Hypothalamus (tissue), 51 donors: ENCODE results near the gene SPART.
"Not testable (repeated sequence)": the region's sequence is repeated elsewhere in the genome, so short reads cannot be mapped to it uniquely, and the experiment has no call there.

Source experiments
- DNase-seq, 51 donors: peaks; one replicate each; lab custom pipeline; 2025; lab: John Stamatoyannopoulos, UW

SPART gene

DNA sequence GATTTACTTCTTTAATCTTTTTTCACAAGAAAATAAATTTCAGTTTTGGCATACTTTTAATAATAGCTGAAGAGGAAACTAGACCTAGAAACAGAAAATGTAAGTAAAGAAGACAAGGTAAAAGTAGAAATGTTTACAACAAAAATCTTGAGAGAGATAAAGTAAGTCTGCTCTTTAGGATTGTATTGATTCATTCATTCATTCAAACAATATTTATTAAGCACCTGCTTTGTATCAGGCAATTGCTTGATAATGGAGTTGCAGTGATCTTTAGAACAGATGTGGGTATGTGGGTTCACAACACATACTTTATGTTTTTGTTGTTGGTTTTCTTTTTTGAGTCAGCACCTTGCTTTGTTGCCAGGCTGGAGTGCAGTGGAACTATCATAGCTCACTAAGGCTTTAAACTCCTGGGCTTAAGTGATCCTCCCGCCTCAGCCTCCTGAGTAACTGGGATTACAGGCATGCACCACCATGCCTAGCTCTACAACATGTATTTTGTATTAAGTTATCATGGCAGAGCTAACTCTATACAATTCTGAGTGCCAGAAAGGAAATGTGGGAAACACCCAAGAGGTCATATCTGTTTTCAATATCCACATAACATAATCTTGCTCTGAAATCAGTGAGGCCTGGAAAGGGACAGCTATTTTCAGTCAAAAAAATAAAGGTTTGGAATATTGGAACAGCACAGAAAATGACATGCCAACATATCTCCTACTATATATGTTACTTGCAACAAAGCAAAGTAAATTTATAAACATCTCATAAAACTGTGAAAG is 8.8 kb upstream of the SPART start:
- no peak for DNase-seq

DNA sequence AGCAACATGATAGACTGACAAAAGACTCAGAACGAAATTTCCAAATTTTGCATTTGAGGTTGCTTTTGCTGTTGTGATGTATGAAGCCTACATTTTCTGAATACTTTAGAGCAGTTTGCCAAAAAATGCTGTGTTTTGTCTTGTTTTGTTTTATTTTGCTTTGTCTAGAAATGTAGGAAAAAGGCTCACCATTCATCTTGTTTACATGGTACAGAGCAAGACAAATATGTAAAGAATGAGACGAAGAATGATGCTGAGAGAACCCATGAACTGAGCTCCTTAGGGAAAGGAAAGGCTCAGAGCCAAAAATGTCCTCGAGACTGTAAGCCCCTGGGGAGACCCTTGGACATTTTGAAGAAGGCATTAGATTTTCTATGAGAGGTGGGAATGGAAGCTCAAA is 6.8 kb upstream of the SPART start:
- DNase-seq: no peak

DNA sequence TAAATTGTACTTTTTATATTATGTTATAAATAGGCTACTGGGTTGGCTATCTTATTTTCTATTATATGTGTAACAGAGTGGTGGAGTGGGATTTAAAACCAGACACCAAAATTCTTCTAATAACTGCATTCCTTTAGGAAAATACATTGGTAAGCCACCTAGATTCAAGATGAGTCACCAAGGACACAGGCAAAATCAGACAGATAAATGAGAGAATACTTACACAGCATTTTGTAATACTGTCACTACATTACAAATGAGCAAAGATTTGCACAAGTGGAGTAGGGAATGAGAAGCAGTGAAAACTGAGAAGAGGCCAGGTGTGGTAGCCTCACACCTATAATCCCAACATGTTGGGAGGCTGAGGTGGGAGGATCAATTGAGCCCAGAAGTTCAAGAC is 6.2 kb upstream of the SPART start:
- DNase-seq: no peak

DNA sequence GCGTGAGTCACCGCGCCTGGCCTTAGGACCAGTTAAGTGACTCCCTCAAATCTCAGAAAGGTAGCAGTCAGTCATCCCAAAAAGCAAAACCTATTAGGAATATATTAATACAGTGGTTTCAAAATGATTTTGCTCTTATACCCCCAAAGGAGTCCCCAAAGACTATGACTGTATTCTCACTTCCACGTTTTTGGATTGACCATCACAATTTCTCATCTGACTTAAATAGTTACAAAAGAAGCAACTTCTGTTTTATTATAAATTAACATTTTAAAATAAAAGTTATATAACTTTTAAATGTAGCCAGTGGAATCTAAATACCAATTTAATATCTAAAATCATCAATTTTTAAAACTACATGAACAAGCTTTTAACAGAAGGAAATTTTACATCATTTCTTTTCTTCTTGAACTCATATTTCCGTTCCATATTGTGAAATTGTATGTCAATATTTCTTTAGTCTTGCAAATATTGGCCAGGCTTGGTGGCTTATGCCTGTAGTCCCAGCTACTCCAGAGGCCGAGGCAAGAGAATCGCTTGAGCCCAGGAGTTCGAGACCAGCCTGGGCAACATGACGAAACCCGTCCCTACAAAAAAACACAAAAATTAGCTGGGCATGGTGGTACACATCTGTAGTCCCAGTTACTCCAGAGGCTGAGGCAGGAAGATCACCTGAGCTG is 1.5 kb upstream of the SPART start:
- no peak for DNase-seq

DNA sequence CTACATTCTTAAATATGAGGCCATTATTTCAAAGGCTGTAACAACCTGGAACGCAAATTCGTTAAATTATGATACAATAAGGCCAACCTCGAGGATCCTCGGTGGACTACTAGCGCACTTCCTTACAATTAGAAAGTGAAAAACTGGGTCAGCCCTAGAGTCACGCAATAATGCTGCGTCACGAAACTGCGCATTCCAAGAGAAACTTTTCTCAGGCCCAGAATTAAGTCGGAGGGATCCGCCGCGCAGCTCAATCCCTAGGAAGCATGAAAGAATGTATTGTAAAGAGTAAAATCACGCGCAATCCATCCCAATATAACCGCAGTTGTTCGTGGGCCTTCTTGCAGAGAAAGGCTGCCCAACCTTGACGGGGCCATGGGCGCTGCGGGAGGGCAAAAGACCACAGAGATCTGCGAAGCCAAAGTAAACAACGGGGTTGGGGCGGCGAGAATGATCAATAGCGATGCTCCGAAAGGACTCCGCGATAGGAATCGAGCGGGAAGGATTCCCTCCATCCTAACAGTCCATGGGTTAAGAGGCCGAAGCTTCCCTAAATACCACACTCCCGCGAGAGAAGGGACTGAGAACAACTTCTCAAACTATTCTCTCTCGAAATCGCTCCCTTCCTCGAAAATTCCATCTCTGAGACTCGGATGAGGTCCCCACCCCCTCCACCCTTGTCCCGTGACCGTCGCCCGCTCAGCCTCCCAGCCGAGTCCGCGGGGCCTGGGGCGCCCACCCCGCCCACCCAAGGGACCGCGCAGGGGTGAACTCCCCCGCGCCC is 564 bp downstream of the SPART start:
- DNase-seq: peak in 47 of 51 donors; percentile 17 to 89 (median 51)

DNA sequence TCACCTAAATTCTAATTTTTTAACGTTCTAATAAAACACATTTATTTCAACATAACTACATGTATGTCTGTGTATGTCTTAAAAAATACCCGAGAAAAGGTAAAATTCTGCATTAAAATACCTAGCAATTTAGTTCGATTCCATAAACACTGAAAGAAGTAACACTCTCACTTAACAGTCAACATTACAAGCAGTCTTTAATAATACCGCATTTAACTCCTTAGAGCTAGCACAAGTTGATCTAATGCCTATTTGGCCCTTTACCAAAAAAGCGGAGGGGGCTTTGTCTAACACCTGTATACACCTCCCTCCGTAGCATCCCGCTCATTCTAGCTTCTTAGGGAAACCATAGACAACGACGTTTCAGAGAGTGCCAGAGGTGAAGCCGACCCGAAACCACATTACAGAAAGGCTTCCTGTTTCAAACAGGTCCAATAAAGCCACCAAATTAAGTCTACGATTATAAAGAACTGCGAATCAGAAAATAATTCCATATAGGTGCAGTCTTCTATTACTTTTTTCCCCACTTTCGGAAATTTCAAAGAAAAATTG is 1.2 kb downstream of the SPART start:
- DNase-seq: peak in 2 of 51 donors; percentile 4 to 53

DNA sequence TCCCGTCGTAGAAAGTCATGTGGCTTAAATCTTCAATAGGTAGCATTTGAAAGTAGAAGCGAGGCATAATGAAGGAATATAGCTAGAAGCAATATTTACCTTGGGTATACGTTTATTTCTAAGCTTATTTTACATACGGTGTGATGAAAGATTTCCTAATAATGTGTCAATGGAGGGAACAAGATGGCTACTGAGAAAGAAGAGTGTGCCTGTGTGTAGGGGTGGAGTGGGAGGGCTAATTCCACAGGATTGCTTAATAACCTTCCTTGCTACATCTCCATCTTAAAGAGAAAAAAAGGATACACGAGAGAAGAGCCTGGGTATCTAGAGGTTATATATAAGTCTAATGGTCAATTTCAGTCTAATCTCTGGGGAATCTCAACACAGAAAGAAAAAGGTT is 2.0 kb downstream of the SPART start:
- DNase-seq: no peak

DNA sequence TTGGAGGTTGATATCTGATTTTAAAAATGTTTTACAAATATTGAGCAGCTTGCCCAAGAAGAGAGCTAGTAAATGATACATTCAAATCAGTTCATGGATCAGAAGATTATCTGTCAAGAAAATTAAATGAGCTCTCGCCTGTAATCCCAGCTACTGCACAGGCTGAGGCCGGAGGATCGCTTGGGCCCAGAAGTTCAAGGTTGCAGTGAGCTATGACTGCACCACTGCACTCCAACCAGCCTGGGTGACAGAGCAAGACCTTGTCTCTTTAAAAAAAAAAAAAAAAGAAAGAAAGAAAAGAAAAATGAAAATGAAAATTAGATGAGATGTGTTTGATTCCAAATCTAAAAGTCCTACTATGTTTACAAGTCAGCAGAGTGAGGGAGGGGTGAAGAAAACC is 2.4 kb downstream of the SPART start:
- DNase-seq: no peak

DNA sequence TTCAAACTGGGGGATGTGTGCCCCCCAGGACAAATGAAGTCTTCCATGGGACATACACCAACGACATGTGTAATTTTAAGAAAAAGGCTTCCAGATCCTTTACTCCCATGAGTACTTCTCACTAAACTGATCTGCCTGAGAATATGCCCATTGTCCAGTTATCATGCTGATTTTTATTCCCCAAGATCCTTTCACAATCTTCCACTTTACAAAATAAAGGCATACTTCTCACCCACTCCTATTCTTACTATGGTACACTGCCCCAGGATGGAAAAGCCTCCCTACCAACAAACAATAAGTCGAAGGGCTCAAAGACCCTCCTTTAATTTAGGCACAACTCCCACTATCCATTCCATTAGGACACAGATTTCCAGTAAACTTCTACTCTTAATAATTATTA is 3.5 kb downstream of the SPART start:
- no peak for DNase-seq

DNA sequence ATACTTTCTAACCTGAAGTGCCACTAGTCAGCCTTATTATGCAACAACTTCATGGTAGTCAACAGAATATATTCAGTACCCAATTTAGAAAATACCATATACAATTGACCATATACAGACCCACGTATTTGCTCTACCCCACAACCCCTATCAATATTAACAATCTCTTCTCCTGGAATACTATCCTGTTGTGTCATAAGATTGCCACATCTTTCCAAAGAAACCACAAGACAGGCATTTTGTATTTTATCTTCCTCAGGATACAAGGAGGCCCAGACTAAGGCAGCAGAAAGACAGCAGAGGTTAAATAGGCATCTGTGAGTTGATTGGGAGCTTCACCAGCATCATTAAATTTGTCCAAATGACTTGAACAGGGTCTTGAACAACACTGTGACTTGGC is 4.5 kb downstream of the SPART start:
- no peak for DNase-seq

DNA sequence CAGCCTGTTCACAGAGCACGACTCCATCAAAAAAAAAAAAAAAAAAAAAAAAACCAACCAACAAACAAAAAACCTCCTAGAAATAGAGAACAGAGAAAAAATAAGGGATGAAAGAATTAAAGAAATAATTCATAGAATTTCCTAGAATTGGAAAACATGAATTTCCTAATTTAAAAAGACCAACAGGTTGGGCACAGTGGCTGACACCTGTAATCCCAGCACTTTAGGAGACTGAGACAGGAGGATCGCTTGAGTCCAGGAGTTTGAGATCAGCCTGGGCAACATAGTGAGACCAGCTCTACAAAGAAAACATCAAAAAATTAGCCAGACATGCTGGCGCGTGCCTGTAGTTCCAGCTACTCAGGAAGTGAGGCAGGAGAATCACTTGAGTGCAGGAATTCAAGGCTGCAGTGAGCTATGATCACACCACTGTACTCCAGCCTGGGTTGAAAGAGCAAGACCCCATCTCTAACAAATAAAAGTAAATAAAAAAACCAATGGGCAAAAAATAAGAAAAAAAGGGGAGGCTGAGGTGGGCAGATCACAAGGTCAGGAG is 6.5 kb downstream of the SPART start:
- DNase-seq: no peak

DNA sequence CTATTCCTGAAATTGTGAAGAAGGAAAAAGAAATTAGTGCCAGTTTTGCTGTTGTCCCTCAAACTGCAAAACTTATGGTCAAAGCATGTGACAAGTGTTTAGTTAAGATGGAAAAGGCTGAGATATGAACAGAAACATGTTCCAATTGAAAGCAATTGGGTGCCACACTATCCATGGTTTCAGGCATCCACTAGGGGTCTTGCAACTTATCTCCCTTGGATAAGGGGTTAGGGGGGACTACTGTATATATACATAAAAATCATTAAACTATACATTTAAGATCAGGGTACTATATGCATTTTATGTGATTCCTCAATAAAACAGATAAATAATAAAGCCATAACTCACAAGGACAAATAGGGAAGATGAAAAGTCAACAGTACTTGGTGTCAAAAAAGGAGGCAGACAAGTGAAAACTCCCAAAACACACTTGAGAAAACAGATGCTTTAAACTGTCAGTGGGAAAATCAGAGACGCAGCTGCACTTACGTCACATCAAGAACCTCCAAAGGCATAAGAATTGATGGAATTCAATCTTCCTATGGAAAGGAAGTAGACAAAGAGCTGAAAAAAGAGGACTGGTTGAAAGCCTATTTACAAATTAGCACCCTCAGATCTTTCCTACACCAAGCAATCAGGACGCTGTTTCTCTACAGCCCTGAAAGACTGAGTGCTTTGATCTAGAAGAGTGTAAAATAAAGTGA is 8.1 kb downstream of the SPART start:
- DNase-seq: no peak

DNA sequence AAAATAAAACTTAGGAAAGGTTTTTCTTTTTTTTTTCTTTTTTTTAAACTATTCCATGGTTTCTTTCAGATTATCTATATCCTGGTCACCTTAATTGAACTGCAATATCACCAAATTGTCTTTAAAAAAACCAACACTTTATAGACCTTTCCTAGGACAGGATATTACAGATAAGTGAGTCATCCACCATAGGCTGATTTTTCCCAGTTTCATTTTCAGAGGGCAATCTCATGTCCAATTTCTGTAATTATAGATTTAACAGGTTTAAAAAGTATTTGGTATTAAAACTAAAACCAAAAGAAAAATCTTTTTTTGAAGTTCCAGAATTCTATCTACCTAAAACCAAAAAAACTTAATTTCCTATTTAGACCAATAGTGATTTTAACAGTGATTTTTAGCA is 13.2 kb downstream of the SPART start:
- no peak for DNase-seq

DNA sequence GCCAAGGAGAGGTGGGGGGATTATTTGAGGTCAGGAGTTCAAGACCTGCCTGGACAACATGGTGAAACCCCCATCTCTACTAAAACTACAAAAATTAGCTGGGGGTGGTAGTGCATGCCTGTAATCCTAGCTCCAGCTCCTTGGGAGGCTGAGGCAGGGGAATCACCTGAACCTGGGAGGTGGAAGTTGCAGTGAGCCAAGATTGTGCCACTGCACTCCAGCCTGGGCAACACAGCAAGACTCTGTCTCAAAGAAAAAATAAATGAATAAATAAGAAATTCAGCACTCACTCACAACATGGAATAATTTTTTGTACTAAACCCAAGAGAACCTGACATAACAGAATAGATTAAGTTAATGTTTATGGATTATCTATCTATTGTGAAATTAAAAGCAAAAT is 13.9 kb downstream of the SPART start:
- not testable (repeated sequence) for DNase-seq

DNA sequence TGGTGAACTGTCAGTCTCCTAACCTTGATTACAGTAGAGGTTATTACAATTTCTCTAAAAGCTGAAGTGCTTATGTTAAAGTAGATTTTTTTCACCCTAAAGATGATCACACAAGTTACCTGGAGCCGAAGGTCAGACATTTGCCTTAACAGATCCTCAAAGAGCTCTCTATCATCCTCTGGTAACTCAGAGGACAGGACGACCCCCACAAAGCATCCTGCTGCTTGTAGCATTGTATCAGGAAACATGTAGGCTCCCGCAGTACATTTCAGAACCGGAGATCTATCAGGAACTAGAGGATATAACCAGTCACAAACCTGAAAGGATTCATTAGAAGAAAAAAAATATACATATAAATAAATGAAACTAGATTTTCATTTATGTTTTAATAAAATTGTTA is 14.9 kb downstream of the SPART start:
- no peak for DNase-seq

DNA sequence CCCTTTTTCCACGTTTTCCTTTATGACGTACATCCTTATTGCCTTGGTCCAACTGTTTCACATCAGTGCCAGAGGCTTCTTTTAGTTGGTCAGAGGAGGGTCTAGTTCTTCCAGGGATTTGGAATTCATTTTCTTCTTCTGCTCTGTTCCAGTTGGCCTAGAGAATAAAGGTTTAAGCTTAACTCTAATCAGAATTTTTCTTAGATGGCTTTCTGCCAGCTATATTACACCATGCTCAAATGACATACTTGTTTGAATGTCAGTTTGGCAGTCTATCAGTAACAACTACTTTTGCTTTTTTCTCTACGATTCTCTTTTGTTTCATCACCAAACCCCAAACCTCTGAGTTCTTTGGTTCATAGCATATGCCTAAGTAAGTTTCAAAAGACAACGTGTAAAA is 16.8 kb downstream of the SPART start:
- DNase-seq: no peak

DNA sequence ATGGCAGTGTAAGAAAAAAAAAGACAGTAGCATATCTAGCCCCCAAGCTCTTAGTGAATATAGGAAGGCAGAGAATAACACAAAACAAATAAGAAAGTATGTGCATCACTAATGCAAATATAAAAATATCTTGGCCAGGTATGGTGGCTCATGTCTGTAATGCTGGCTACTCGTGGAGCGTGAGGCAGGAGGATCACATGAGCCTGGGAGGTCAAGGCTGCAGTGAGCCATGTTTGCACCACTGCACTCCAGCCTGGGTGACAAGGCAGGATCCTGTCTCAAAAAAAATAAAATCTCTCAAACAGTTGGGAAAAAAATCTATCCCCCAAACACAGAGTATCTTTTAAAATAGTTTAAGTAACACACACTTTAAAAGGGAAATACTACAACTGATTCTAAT is 17.4 kb downstream of the SPART start:
- no peak for DNase-seq

DNA sequence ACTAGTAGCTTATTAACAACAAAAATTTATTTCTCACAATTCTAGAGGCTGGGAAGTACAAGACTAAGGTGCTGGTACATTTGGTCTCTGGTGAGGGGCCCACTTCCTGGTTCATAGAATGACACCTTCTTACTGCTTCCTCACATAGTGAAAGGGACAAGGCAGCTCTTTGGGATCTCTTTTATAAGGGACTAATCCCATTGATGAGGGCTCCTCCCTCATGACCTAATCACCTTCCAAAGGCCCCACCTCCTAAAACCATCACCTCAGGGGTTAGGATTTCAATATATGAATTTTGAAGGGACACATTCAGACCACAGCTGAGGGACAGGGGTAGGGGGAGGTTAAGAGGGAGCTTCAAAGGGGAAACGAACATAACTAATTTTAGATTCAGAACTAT is 20.3 kb downstream of the SPART start:
- no peak for DNase-seq

DNA sequence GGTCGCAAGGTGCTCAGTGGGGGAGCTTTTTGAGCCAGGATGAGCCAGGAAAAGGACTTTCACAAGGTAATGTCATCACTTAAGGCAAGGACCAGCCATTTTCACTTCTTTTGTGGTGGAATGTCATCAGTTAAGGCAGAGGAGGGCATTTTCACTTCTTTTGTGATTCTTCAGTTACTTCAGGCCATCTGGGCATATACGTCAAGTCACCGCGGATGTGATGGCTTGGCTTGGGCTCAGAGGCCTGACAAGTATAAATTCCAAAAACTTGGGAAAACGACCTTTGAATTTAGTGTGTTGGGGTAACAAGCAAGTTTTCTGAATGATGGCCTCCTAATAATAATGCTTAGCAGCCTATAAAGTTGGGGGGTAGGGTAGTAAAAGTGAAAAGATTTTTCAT is 21.3 kb downstream of the SPART start:
- not testable (repeated sequence) for DNase-seq

DNA sequence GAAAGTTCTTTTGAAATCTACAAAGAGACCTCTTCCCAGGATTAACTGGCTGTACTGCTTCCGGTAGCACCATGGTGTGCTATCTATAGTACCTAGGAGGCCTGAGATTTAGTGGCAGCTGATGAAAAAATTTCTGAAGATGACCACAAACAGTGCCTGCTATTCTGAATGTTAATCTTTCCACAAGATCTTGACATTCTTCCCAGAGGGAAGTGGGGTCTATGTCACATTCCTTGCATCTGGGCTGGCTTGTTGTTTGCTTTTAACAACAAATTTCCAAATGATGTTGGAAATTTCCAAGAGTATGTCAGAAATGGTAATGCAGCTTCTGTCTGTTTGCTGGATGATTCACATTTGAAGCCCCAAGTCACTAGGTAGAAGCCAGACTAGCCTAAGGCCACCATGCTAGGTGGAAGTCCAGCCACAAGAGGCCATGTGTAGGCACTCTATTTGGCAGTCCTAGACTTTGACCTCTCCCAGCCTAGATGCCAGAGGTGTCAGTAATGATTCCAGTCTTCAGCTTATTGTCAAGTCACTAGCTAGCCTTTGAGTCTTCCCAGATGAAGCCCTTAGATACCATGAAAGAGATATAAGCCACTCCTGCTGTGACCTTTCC is 22.1 kb downstream of the SPART start:
- DNase-seq: no peak
